Left ventricle myocardium superior (tissue), 1 donor: ENCODE results near the gene TENM3. TPM values are rescaled to one million over a fixed set of nuclear protein-coding genes. Genes with fewer than 3 reads are reported as not detected.

Experiments used
- ATAC-seq: fragments of 200-7000 bp; cut with Tn5 transposase; one replicate; pipeline ENCODE4 v1.9.1; 2020; ENCODE audit warnings: mild to moderate bottlenecking, moderate library complexity
- DNase-seq: peaks from one replicate; pipeline ENCODE4 v3.0.0-alpha.2; 2020
- intact Hi-C: fragments of 100-400 bp; cut with micrococcal nuclease; formaldehyde crosslinking; loops from one replicate; pipeline ENCODE4 v1.11.0; 2022
- total RNA-seq: library from RNA; stranded (reverse); fragmentation: NEBNext Ultra II Directional; extraction: Animal tissue kit (Norgen Biotek cat#: 25700); gene quantifications from one replicate; pipeline ENCODE4 v1.2.1, GENCODE V29; 2021
- donor health status: DM: no; HTN: yes; CAD: no; lungs with severe emphysema.

Gene TENM3
- total RNA-seq, 1 donor from 2014 or later: 6.8 TPM

DNA sequence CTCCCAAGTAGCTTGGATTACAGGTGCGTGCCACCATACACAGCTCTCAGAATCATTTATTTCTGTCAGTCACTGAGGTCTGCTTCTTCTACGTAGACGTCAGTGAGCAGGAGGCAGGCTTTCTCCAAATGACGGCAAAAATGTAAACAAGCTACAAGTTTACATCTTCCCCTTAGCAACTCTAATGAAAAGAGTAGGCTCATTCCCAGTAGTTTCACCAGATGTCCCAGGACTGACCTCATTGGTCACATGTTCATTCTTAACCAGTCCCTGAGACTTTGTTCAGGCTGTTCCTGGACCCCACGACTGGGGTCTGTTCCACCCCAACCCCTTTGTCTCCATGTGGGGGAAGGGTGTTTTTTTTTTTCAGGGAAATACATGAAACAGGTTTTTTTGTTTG is 67.1 kb downstream of the TENM3 start:
- no peak for ATAC-seq
- intact Hi-C loops: no loop called here
- no peak for DNase-seq

DNA sequence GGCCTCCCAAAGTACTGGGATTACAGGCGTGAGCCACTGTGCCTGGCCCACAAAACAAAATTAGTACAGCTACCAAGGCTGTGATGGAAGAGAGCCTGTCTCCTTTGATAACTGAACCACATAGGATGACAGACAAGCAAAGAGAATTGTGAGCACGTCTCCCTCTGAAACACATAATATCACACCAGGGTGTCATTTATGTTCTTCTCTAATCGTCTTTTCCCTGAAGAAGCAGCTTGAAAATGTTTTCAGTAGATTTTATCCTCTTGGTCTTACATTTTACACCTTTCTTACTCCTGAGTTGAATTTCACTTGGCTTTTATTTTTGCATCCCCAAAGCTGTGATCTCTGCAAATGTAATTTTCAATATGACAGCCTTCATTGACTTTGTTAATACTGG is 67.8 kb downstream of the TENM3 start:
- no peak for ATAC-seq
- DNase-seq: no peak
- intact Hi-C loops: no loop called here

DNA sequence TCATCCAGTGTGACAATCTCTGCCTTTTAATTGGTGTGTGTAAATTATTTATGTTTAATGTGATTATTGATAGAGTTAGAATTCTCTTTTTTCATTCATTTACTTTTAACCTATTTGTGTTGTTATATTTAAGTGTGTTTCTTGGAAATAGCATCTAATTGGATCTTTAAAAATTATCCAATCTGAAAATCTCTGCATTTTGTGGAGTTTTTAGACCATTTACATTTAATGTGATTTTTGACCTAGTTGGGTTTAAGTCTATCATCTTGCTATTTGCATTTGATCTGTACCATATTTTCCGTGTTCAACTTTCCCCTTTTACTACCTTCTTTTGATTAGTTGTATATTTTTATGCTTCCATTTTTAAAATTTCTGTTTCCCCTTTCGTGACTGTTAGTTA is 71.3 kb downstream of the TENM3 start:
- no peak for DNase-seq
- no peak for ATAC-seq
- intact Hi-C loops: no loop called here

DNA sequence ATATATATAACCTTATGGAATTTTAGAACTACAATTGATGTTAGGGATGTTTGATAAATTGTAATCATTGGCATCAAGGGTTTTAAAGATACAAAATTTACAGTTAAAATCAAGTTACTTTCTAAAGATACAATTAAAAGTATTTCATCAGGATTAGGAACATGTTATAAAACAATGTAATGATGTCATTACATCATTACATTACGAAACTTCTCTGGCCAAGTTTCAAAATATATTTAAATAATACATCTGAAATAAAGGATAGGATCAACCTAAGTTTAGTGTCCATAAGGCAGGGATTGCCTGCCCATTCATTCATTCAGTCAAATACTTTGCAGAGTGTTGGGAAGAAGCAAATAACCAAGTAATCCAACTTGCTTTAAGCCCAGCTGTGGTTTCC is 75.1 kb downstream of the TENM3 start:
- DNase-seq (no peak), ATAC-seq (no peak)
- intact Hi-C loops: no loop called here

DNA sequence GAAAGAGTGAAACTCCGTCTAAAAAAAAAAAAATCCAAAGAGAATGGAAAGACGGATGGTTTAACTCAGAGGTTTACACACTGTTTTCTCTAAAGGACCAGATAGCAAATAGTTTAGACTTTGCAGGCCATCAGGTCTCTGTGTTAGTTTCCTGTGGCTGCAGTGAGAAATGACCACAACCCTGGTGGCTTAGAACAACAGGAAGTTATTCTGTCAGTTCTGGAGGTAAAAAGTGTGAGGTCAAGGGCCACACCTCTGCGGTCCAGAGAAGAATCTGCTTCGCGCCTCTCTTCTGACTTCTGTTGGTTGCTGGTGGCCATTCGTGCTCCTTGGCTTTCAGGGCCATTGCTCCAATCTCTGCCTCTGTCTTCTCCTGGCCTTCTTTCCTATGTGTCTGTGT is 76.9 kb downstream of the TENM3 start:
- ATAC-seq: no peak
- intact Hi-C loops: no loop called here

DNA sequence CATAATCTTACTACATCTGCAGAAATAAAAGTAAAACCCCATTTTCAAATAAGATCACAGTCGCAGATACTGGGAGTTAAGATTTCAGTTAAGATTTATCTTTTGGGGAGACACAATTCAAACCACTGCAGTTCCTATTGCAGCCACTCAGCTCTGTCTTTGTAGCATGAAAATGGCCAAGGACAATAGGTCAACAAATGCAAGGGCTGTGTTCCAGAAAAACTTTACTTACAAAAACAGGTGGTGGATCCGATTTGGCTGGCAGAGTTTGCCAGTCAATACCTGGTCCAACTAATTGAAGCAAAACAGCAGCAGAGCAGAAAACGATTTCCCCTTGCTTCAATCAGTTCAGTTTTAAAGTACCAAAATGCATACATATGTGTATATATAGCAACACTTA is 77.4 kb downstream of the TENM3 start:
- ATAC-seq (no peak), DNase-seq (no peak)
- intact Hi-C loops: no loop called here

More for the DNA sequence above, 76.9 kb downstream of the TENM3 start:
- no peak for DNase-seq

DNA sequence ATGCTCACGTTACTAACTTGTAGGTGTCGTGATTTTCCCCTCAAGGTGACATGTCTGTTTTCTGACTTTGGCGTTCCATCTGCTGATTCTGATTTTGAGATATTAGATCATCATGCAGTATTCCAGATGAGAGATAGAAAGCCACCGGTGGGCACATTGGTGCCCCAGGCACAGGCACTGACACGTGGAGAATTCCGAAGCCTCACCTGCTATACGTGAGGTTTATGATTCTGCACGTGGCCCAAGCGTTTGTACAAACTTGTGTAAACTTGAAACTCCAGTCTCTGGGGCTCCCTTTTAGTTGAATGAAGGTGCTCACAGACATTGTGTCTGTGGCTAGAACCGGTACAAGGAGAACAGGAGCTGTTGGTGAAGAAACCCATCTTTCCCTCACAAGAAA is 81.1 kb downstream of the TENM3 start:
- no peak for ATAC-seq
- no peak for DNase-seq
- intact Hi-C loops: no loop called here

DNA sequence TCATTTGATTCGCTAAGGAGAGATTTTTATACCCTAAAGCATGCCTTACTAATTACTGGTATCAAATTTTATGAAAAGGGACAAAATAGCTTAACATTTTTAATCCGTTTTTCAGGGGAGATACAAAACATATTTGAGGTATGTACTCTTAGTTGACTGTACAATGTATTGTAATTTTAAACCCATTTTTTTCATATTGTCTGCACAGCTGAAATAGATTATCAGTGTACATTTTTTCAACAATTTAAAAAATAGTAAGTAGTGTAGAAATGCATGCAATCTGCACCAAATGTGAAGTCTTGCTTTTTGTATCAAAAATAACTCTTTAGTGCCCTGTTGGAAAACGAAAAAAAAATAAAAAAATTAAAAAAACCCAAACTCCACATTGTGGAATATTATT is 82.2 kb downstream of the TENM3 start:
- intact Hi-C loops: no loop called here
- ATAC-seq (no peak), DNase-seq (no peak)

DNA sequence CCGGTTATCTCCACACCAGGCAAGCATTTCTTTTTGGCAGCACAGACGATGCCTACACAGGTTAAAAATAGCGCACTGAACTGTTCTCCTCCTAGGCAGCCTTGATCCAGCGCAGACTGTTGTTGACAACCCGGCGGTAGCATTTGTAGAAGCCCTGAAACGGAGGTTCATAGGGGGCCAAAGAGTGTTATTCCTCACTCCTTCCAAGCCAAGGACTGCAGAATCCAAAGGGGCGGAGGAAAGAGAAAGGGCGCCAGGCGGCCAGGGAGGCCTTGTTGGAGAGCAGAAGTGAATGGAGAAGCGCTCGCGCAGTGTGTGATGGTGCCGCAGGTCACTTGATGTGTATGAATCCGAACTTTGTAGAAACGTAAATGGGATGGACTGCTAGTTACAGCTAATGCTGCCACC is 82.7 kb downstream of the TENM3 start:
- DNase-seq: peak; percentile 38
- intact Hi-C loops: no loop called here
- peak; percentile 99 for ATAC-seq

DNA sequence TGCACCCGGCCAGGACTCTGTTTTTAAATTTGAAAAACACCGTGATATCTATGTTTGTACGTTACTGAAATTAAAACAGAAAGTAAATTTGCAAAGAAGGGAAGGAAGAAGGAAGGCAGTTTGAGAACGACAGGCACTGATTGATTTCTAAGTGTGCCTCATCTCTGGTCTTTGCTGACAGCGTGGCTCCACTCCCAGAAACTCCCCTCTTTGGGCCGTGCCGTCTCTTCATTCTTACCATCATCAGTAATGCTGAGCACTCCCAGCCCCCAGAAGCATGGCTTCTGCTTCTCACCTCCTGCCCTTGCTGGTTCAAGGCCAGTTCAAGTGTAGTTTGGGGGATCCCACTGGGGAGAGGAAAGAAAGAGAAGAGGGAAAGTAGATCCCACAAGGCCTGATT is 85.3 kb downstream of the TENM3 start:
- no peak for DNase-seq
- intact Hi-C loops: no loop called here
- no peak for ATAC-seq

DNA sequence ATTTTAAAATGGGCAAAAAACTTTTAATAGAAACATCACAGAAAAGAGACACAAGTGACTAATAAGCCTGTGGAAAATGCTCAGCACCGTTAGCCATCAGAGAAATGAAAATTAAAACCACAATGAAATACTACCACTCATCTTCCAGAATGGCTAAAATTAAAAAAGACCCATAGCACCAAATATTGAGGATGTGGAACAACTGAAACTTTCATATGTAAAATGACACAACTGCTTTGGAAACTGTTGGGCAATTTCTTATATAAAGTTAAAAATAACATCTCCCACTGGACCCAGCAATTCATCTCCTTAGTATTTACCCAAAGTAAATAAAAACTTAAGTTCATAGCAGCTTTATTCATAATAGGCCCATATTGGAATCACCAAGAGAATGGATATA is 94.2 kb downstream of the TENM3 start:
- intact Hi-C loops: no loop called here
- ATAC-seq (no peak), DNase-seq (no peak)

DNA sequence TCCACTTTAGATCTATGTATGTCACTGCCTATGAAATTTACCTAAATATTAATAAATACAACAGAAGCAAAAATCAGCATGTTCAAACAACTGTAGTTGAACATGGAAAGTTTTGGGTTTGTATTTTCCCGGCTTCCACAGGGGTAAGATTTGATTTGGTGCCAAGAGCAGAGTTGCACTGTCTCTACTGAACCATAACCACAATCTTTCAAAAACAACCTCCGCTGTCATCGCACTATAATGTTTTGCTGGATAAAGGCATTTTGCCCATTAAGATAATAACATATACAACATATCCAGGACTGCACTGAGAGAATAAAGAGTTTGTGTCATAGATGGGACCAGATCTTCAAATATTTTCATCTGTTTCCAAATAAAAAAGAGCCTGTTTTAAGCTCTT is 94.9 kb downstream of the TENM3 start:
- no peak for ATAC-seq
- intact Hi-C loops: no loop called here
- no peak for DNase-seq

DNA sequence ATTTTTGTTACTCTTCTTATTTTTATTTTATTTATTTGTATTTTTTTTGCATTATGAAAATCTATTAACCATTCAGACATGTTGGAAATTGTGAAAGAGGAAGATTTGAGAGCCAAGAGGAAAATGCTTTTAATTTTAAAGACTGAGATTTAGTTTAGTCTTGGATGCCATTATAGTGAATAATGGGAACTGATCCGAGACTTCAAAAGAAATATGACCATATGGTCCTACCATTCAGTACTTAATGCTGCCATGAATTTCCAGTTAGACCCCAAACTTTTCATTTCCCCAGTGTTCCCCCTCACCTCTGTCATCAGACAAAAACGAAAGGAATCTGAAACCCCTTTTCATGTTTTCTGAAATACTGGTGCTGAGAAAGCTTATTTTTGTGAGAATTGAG is 95.5 kb downstream of the TENM3 start:
- DNase-seq (no peak), ATAC-seq (no peak)
- intact Hi-C loops: no loop called here

DNA sequence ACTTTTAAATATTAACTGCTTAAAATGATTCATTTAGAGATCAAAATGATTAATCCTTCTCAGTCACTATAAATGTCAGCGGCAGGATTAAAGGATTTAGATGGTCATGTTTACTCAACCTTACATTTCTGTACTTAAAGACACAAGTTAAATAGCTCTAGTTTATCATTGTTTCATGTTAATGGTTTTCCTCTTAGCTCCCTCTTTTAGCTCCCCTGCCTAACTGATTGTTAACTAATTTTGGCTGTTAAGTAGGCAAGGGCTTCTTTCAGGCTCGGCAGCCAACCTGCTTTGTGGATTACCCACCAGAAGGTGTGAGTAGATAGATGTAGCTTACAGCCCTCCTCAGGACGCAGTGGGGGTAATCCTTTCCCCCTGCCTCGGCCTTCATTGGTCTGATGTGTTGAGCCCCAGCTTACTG is 96.0 kb downstream of the TENM3 start:
- intact Hi-C loops: no loop called here
- DNase-seq (no peak), ATAC-seq (no peak)

DNA sequence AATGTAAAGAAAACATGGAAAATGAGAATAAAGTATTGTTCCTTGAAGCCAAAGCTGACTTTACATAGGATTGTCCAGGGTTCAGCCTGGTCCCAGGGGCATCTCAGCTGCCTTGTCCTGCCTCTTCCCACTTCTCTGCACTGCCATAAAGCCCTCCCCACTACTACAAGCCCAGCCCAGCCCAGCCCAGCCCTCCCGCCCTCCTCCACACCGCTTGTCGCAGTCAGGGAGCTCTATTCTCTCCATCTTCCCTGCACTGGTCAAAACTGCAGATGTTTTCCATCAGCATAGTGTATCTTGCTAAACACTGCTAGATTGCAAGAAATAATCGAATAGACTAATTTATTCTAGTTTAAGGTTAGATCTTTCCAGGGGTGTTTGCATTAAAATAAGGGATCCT is 100.3 kb downstream of the TENM3 start:
- no peak for ATAC-seq
- intact Hi-C loops: no loop called here
- no peak for DNase-seq

DNA sequence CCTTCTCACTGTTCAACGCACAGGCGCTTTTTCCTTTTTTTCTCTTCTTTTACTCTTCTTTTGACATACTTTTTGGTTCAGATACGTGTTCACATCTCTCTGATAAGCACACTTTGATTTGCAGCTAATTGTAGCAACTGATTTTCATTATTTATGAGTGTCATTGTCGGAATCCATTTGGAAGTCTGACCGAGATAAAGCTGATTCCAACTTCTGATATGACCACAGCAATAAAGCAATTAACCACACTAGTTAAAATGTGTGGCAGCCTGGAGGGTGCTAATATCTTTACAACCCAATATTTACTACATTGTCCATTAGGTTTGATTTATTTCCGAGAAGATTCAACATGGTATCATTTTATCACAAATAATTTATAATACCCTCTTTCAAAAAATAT is 101.8 kb downstream of the TENM3 start:
- intact Hi-C loops: no loop called here
- DNase-seq (no peak), ATAC-seq (no peak)

DNA sequence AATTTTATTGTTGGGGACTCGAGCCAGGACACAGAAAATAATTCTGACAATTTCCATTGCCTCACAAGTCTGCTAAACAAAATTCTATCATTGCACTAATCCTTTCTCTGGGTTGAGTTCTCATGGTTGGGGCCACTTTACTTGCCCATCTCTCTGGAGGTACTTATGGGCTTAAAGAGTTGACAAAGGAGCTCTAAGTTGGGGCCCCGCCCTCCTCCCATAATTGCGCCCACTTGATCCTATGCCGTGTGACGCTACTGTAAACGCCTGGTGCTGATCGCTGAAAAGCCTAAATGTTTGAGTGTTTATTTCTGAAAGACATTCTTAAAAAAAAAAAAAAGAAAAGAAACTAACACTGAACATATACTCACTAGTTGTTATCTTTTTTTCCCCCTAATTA is 103.0 kb downstream of the TENM3 start:
- intact Hi-C loops: no loop called here
- no peak for DNase-seq
- ATAC-seq: no peak

DNA sequence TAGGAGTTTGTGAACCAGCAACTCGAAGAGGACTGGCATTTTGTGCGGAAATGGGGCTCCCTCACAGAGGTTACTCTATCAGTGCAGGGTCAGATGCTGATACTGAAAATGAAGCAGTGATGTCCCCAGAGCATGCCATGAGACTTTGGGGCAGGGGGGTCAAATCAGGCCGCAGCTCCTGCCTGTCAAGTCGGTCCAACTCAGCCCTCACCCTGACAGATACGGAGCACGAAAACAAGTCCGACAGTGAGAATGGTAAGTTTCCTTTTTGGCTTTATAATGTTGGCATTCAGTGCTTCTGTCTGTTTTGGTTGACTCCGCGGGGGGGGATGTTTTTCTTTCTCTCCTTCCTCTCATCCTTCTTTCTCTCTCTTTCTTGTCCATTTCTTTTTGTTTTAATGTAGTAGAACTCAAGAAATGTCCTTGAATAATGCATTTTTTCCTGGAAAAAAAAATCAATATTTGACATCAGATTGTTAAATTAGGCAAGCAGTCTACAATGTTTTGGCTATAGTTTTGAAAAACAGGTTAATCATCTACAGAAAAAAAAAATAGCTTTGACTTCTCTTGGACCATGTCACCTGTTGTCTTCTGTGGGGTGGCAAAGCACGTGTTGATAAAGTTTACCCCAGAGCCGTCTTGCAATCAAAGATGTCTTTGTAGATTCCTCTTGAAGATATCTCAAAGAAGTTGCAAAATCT is 103.6 kb downstream of the TENM3 start:
- no peak for ATAC-seq
- DNase-seq: no peak
- intact Hi-C loops: no loop called here

DNA sequence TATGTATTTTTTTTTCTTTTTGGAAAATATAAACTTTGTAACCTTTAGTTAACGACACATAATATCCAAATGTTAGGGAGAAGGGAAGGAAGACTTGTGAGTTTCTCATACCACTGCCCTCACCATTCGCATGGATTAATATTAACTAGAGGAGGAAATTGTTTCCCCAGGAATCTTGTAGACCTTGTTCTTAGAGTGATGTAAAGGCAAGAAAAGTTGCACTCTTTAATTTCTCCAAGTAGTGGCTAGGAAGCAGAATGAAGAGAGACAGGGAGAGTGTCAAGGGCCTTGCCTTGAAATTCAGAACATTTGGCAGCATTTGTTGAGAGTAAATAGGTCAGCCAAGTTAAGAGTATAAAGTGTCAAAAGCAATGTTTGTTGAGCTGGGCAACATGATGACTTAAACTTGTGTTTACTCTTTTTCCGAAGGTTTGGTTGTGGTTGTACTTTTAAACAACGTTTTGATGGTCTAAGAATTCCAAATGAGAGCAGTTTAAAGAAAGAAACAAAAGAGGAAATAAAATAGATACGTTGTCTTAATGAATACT is 105.7 kb downstream of the TENM3 start:
- ATAC-seq: no peak
- no peak for DNase-seq
- intact Hi-C loops: no loop called here

DNA sequence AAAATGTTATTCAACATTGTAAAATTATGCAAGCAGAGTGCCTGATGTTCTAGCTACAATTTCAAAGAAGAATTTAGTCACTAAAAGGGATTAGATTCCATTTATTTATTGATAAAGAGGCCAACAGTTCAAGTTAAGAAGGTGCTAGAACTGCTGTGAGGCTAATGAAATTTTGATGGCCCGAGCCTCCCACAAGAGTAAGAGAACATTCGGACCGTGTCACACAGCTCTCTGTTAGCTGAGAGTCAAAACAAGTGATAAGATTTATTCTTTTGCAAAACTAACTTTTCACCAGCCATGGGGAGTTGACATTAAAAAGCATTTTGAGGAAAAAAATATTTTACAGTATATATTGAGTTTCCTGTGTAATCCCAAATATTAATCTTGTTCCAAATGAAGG is 106.8 kb downstream of the TENM3 start:
- DNase-seq (no peak), ATAC-seq (no peak)
- intact Hi-C loops: no loop called here

DNA sequence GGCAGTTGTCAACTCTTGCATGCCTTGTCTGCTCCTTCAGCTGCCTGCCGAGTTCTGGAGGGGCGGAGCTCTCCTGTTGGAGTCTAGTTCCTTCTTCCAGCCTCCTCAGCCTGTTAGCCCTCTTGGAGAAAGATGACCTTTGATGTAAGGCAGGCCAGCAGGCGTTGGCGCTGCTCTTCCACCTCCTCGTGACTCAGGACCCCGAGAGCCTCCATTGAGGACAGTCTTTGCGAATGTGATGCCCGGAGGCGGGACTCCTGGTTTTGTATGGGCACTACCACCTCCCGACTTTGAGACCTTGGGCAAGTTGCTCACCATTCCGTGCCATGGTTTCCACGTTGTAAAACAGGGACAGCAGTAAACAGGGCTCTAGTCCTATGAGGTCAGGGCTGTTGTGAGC is 108.3 kb downstream of the TENM3 start:
- intact Hi-C loops: no loop called here
- no peak for DNase-seq

DNA sequence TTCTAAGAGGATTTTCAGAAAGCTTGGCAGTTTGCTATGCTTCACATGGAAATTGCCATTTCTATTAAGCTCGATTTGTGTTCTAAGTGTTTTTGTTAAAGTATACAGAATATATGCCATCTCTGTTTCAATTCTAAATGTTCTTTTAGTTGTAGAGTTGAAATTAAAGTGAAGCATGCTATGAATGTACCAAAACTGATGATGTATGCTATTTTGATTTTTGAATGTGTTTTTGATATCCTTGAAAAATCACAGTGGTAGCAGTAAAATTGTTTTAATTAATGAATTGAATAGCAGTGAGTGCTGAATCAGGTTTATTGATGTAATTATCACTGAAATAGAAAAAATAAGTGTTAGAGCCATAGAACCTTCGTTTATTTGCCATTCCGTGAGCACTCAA is 110.9 kb downstream of the TENM3 start:
- ATAC-seq (no peak), DNase-seq (no peak)
- intact Hi-C loops: no loop called here

More for the DNA sequence above, 108.3 kb downstream of the TENM3 start:
- ATAC-seq: no peak
